GM12891 (cell line): ENCODE results near the gene PPM1F.

ENCODE experiments used
- DNase-seq: peaks from one replicate; pipeline ENCODE4 v3.0.0; 2011; ENCODE audit warnings: low spot score; ENCODE audit not compliant: insufficient read length
- FAIRE-seq: peaks from 2 replicates; lab custom pipeline; 2011; peaks lifted over from hg19 to GRCh38; lab: Jason Lieb, UNC
- PAX5 ChIP-seq: IDR thresholded peaks from 2 replicates; pipeline ENCODE4 v1.6.1; 2011; ENCODE audit warnings: low read length, moderate library complexity, mild to moderate bottlenecking; ENCODE audit not compliant: insufficient read depth, severe bottlenecking
- POLR2A ChIP-seq: IDR thresholded peaks from 2 replicates; pipeline ENCODE4 v1.6.1; 2011; ENCODE audit warnings: low read depth, low read length, control low read depth
- POLR2AphosphoS5 ChIP-seq: IDR thresholded peaks from 2 replicates; pipeline ENCODE4 v1.6.1; 2011; ENCODE audit warnings: low read depth, low read length, control low read depth
- POU2F2 ChIP-seq: IDR thresholded peaks from 2 replicates; pipeline ENCODE4 v1.6.1; 2011; ENCODE audit warnings: low read depth, mild to moderate bottlenecking, control low read depth, low read length, moderate library complexity
- SPI1 ChIP-seq: IDR thresholded peaks from 2 replicates; pipeline ENCODE4 v1.6.1; 2011; ENCODE audit warnings: low read depth, low read length, control low read depth
- TAF1 ChIP-seq: IDR thresholded peaks from 2 replicates; pipeline ENCODE4 v1.6.1; 2011; ENCODE audit warnings: low read depth, low read length, control low read depth

The PPM1F gene

DNA sequence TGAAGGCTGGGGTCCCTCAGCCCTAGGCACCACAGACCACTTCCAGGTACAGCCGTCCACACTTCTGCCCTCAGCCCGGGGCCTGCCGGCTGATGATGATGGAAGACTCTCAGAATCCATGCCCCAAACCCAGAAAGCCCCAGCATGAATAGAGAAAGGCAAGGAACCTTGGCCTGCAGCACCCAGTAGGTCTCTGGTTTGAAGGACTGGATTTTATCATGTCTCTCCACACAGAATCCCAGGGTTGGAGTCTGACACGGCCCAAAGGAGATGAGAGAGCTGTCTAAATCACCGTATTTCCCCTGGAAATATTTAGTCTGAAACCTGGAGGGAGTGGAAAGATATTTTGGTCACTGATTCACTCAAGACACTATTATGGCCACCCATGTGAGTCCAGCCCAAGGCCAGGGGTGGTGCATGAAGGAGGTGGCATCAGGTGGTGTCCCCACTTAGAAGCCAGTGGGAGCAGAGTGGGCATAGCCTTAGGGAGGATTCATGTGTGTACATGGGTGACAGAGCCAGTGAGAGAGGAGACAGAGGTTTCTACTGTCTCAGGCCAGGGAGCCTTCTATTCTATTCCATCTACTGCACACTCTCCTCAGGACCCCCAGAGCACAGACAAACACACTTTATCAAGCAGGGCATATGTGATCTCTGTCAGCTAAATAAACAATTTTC, 15.9 kb upstream of the PPM1F start:
- no peak for FAIRE-seq
- TF ChIP-seq PAX5 (no peak), POLR2A (no peak), POLR2AphosphoS5 (no peak), TAF1 (no peak), POU2F2 (no peak), SPI1 (no peak)
- DNase-seq = no peak

DNA sequence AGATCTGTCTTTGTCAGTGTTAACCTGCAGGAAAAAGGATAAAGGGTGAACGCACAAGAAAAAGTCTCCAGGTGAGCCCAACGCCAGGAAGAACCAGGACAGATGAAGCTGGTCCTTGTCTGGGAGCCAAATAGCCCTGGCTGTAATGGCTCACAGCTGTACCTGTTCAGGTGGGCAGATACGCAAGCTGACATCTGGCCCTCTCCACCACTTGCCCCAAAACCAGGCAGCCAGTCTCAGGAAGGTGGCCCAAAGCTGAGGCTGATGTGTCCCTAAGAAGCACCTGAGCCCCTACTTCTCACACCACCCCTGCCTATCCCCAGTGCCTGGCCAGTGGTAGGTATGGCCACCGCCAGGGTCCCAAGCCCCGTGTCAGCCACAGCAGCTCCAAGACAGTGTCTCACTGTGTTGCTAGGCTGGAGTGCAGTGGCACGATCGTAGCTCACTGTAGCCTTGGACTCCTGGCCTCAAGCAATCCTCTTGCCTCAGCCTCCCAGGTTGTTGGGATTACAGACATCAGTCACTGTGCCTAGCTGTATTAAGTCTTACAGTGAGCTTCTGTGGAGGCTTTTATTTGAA, 15.1 kb upstream of the PPM1F start:
- DNase-seq (no peak), FAIRE-seq (peak; percentile 20)
- TF ChIP-seq POU2F2 (no peak), POLR2AphosphoS5 (no peak), SPI1 (no peak), TAF1 (no peak), POLR2A (no peak), PAX5 (no peak)

GRCh38 chr22:21966643-21967516, 14.2 kb upstream of the PPM1F start:
- DNase-seq (no peak), FAIRE-seq (no peak)
- no peak for TF ChIP-seq TAF1
- TF ChIP-seq POLR2AphosphoS5 = no peak
- TF ChIP-seq SPI1 = no peak

DNA sequence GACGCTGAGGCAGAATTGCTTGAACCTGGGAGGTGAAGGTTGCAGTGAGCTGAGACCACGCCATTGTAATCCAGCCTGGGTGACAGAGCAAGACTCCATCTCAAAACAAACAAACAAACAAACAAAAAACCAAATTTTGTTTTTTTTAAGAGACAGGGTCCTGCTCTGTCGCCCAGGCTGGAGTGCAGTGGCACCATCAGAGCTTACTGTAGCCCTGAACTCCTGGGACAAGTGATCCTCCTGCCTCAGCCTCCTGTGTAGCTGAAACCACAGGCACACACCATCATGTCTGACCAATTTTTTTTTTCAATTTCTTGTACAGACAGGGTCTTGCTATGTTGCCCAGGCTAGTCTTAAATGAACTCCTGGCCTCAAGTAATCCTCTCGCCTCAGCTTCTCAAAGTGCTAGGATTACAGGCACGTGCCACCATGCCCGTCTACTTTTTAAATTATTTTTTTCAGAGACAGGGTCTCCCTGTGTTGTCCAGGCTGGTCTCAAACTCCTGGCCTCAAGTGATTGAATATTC, 13.2 kb upstream of the PPM1F start:
- FAIRE-seq (no peak), DNase-seq (no peak)
- no peak for TF ChIP-seq POLR2A
- TF ChIP-seq SPI1 = no peak
- no peak for TF ChIP-seq POLR2AphosphoS5
- no peak for TF ChIP-seq TAF1
- TF ChIP-seq PAX5 = no peak
- no peak for TF ChIP-seq POU2F2

DNA sequence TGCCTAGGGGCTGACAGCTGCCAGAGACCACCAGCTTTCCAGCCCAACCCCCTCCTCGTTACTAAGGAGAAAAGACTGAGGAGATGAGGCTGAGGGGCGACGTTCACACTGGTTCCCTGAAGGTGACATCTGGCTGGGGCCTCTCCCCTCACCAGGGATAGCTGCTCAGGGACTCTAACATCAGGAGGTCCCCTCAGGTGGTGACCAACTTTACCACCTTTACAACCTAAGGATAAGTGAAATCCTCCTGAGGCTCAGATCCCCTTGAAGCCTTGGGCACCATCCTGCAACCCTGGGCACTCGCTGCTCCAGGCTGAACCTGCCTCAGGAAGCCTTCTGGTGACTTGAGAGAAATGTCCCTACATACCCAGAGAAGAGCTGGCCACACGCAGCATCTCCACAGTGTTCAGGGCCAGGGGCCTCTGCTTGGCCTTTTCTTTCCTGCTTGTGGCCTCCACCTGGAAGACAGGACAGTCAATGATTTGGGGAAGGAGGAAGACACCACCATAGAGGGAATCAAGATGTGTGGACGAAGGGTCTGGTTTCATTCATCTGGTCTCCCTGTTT, 12.4 kb upstream of the PPM1F start:
- DNase-seq (no peak), FAIRE-seq (no peak)
- TF ChIP-seq SPI1 = no peak
- no peak for TF ChIP-seq POLR2A
- no peak for TF ChIP-seq POU2F2
- no peak for TF ChIP-seq PAX5
- no peak for TF ChIP-seq POLR2AphosphoS5
- TF ChIP-seq TAF1 = no peak

DNA sequence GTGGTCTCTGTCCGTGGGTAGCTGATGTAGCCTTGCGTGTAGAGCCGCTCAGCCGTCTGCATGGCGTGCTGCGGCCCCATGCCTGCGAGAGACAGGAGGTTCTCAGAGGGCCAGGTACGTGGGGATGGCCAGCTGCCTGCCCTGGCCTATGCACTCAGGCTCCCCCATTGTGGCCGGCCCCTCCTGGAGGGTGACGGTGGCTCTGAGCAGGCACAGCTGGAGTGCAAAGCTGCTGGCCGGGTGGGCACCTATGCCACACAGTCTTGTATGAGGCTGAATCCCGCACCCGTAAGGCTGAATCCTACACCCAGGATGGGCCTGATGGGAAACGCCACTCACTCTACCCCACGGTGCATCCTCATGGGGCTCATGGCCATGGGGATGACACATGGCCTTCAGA, 11.6 kb upstream of the PPM1F start:
- DNase-seq = no peak
- no peak for FAIRE-seq
- TF ChIP-seq TAF1 = no peak
- no peak for TF ChIP-seq PAX5
- no peak for TF ChIP-seq POU2F2
- TF ChIP-seq POLR2A = no peak
- no peak for TF ChIP-seq POLR2AphosphoS5
- TF ChIP-seq SPI1 = no peak

- no peak for FAIRE-seq
- TF ChIP-seq PAX5 (no peak), POU2F2 (no peak), TAF1 (no peak), POLR2AphosphoS5 (no peak), POLR2A (no peak), SPI1 (no peak)
- DNase-seq = no peak
These were observed 11.2 kb upstream of the PPM1F start for GRCh38 chr22:21963790-21964211.

DNA sequence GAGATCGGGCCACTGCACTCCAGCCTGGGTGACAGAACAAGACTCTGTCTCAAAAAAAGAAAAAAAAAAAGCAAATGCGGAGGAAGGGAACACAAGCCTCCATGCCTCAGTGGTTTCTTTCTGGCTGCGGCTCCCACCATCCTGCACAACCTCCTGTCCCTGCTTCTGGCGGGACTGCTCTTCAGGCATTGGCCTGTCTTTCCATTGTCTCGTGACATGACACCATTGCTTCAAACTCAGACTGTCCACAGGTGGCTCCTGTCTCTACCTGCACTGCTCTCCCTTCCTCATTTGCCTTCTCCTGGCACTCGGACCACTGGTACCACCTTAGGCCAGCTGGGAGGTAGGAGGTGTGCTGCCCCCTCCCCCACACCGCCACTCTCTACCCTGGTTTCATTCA, 10.6 kb upstream of the PPM1F start:
- FAIRE-seq = no peak
- TF ChIP-seq POLR2A = no peak
- TF ChIP-seq SPI1 = no peak
- no peak for TF ChIP-seq TAF1
- no peak for TF ChIP-seq POLR2AphosphoS5
- no peak for TF ChIP-seq PAX5
- TF ChIP-seq POU2F2 = no peak

GRCh38 chr22:21962655-21962949, 10.0 kb upstream of the PPM1F start:
- FAIRE-seq (no peak), DNase-seq (no peak)
- TF ChIP-seq TAF1 (no peak), SPI1 (no peak), PAX5 (no peak), POLR2AphosphoS5 (no peak), POLR2A (no peak), POU2F2 (no peak)

More for the DNA sequence above, 10.6 kb upstream of the PPM1F start:
- no peak for DNase-seq
